HL-60 (cell line): ENCODE data around the gene IFI30.

ENCODE experiments used
- POLR2AphosphoS5 ChIP-seq: IDR thresholded peaks from 2 replicates; pipeline ENCODE4 v1.6.1; 2012; ENCODE audit warnings: low read depth
- SPI1 ChIP-seq: IDR thresholded peaks from 2 replicates; pipeline ENCODE4 v1.6.1; 2012; ENCODE audit warnings: low read depth, mild to moderate bottlenecking, borderline replicate concordance
- TF ChIP-seq, protein P1 (sequence below): IDR thresholded peaks from one replicate; pipeline ENCODE4 v1.5.1; 2011; ENCODE audit warnings: low read length, control low read depth, inconsistent platforms; ENCODE audit not compliant: insufficient read depth
- TF ChIP-seq, protein P2 (sequence below): IDR thresholded peaks from 2 replicates; pipeline ENCODE4 v1.6.1; 2012; ENCODE audit warnings: low read depth; ENCODE audit not compliant: insufficient replicate concordance

DNA sequence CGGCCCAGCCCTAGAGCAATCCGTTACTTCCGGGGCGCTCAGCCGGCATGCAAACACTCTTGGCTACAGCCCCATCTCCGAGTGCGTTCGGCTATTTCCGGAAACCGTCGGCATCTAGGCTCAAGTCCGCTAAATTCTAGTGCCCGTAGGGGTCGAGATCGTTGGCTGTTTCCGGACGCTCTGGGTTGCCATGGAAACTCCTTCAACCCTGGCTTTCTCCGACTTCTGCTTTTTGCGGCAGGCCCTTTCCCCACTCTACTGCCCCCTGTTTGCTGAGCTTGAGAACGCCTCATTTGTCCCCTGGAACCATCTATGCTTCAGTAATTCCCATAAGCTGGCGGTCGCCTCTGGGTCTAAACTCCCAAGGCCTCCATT is 21.2 kb upstream of the IFI30 start:
- TF ChIP-seq, protein P1, sequence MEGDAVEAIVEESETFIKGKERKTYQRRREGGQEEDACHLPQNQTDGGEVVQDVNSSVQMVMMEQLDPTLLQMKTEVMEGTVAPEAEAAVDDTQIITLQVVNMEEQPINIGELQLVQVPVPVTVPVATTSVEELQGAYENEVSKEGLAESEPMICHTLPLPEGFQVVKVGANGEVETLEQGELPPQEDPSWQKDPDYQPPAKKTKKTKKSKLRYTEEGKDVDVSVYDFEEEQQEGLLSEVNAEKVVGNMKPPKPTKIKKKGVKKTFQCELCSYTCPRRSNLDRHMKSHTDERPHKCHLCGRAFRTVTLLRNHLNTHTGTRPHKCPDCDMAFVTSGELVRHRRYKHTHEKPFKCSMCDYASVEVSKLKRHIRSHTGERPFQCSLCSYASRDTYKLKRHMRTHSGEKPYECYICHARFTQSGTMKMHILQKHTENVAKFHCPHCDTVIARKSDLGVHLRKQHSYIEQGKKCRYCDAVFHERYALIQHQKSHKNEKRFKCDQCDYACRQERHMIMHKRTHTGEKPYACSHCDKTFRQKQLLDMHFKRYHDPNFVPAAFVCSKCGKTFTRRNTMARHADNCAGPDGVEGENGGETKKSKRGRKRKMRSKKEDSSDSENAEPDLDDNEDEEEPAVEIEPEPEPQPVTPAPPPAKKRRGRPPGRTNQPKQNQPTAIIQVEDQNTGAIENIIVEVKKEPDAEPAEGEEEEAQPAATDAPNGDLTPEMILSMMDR, result peak; percentile 85
- TF ChIP-seq POLR2AphosphoS5, result peak; percentile 54
- TF ChIP-seq SPI1, result peak; percentile 98
- TF ChIP-seq, protein P2, sequence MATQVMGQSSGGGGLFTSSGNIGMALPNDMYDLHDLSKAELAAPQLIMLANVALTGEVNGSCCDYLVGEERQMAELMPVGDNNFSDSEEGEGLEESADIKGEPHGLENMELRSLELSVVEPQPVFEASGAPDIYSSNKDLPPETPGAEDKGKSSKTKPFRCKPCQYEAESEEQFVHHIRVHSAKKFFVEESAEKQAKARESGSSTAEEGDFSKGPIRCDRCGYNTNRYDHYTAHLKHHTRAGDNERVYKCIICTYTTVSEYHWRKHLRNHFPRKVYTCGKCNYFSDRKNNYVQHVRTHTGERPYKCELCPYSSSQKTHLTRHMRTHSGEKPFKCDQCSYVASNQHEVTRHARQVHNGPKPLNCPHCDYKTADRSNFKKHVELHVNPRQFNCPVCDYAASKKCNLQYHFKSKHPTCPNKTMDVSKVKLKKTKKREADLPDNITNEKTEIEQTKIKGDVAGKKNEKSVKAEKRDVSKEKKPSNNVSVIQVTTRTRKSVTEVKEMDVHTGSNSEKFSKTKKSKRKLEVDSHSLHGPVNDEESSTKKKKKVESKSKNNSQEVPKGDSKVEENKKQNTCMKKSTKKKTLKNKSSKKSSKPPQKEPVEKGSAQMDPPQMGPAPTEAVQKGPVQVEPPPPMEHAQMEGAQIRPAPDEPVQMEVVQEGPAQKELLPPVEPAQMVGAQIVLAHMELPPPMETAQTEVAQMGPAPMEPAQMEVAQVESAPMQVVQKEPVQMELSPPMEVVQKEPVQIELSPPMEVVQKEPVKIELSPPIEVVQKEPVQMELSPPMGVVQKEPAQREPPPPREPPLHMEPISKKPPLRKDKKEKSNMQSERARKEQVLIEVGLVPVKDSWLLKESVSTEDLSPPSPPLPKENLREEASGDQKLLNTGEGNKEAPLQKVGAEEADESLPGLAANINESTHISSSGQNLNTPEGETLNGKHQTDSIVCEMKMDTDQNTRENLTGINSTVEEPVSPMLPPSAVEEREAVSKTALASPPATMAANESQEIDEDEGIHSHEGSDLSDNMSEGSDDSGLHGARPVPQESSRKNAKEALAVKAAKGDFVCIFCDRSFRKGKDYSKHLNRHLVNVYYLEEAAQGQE, result no peak
